Urothelium cell line (cell line): ENCODE data around the gene IFNA14.
"Not testable (repeated sequence)": the region's sequence is repeated elsewhere in the genome, so short reads cannot be mapped to it uniquely, and the experiment has no call there.

Experiments used
- DNase-seq: peaks from one replicate; pipeline ENCODE4 v3.0.0; 2011; ENCODE audit warnings: low spot score, mixed read lengths
- FAIRE-seq: peaks from 2 replicates; lab custom pipeline; 2011; peaks lifted over from hg19 to GRCh38; lab: Jason Lieb, UNC

IFNA14 gene

DNA sequence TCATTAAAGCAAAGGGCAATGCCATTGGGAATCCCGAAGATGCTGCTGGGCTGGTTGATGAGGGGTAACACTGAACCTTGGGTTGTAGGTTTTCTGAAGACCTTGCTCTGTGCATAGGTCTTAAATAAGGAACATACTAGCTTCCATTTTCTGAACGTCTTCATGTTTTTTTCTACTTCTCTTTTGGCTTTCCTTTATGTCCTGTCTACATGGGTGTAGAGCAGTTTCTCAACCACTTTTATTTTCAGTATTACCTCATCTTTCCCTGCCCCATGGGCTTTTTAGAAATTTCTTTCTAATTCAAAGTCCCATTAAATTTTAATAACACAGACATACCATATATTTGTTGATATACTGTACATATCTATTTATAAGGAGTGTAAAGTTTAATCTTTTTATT lies at the start of gene IFNA14:
IFNA14 (minus strand) TSS at position 95 of the 400 bp plus-strand sequence; CDS start at position 25, 70 bp downstream.
- DNase-seq: no peak
- FAIRE-seq: no peak

DNA sequence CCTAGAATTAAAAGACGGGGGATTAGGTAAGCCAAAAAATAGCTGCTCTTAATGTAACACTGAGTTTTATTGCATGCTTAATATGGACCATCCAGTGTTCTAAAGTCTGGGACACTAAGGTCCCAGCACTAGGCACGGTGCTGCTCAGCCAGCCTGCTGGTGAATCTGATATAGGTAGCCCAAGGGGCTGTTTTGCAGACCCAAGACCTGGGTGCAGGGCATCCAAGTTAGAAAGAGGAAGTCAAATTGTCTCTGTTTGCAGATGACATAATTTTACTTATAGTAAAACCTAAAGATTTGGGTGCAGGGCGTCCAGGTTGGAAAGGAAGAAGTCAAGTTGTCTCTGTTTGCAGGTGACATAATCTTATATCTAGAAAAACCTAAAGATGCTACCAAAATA lies 47.5 kb upstream of the IFNA14 start:
- DNase-seq: no peak
- no peak for FAIRE-seq

GRCh38 chr9:21286659-21287058 lies 46.9 kb upstream of the IFNA14 start:
- DNase-seq: no peak
- no peak for FAIRE-seq

DNA sequence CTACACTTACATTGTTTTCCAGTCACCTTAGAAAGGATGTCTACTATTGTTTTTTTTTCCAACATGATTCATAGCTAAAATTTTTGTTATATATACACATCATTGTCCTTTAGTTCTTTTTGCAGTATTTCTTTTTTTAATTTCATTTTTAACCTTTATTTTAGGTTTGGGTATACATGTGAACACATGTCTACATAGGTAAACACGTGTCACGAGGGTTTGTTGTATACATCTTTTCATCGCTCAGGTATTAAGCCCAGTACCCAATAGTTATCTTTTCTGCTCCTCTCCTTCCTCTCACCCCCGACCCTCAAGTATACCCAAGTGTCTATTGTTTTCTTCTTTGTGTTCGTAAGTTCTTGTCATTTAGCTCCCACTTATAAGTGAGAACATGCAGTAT lies 46.3 kb upstream of the IFNA14 start:
- no peak for FAIRE-seq
- DNase-seq: no peak

GRCh38 chr9:21281275-21281674 lies 41.5 kb upstream of the IFNA14 start:
- FAIRE-seq: no peak
- no peak for DNase-seq

- no peak for FAIRE-seq
- no peak for DNase-seq
Observed at GRCh38 chr9:21268347-21268657, 28.5 kb upstream of the IFNA14 start.

- no peak for DNase-seq
- FAIRE-seq: no peak
Observed at GRCh38 chr9:21267485-21268346, 27.9 kb upstream of the IFNA14 start.

GRCh38 chr9:21266733-21267484 lies 27.1 kb upstream of the IFNA14 start:
- no peak for FAIRE-seq
- DNase-seq: no peak

DNA sequence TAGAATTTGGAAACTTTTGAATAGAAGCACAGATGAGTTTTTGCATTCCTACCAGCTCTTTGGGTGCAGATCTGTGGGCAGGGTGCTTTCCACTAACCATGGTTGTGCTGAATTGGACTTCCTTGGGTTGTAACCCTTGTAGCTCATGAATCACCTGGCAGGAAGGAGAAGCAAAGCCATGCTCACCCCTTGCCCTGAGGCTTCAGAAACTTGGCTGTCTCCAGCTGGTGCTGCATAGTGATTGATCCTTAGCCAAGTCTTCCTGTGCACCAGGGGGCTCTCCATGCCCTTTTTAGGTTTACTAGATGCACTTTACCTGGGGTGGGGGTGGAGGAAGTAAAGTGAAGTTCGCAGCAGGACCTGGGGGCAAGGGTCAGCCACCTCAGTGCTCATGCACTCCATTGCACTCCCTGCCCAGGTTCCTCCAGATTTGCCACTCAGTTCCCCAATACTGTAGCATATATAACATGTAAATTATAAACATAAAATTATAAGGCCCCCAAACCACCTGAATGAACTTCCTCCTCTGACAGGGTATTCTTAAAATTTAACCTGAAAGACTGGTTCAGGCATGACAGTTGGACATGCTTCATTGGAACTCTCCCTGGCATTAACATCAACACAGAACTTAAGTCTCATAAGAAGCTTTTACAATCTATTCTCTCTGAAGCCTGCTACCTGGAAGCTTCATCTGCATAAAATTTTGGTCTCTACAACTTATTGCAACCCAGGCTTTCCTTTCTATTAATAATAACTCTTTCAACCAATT lies 25.8 kb upstream of the IFNA14 start:
- FAIRE-seq (no peak), DNase-seq (no peak)

DNA sequence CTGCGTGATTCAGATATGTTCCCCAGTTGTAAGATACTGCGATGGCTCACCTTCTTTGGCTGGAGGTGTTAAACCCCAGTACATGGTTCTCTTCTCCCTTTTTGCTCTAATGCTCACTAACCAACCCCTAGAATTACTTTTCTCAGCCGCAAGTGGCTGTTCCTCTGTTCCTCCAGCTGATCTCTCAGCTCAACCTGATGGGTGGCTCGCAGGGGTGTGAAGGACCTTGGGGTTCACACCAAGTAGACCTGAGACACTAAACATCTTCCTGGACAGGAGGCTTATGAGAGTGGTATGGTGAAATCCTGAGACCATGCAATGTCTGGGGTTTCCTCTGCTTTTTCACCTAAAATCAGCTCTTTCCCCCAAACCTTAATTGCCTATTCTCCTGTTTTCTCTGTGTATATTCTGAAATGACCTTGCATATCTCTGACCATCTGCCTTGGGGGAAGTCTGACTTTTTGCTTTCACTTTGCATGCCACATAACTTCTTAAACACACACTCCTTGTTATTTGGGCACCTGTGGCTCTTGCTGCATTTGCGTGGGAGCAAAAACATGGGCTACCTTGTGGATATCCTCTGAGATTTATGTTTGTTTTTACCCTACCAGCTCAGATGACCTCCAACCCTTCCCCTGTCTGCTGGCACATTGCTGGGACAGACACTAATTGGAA lies 15.9 kb upstream of the IFNA14 start:
- FAIRE-seq (no peak), DNase-seq (no peak)

GRCh38 chr9:21252721-21253547 lies 13.1 kb upstream of the IFNA14 start:
- FAIRE-seq: no peak
- peak; percentile 33 for DNase-seq

DNA sequence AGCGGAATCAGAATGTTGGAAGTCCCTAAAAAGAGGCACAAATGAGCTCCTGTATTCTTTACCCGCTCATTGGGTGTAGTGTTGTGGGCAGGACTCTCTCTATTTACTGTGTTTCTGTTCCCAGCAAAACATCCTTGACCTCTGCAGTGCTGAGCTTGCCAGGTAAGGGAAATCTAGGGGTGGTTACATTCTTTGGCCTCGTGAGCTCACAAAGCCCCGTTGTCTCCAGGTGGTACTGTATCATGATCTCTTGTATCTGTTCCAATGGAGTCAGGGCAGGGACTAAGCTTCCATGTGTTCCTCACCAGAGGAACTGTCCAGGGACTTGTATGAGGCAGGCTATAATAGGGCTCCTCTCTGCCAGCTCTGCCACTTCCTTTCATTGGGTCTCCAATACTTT lies 11.8 kb upstream of the IFNA14 start:
- no peak for FAIRE-seq

GRCh38 chr9:21251190-21251589 lies 11.4 kb upstream of the IFNA14 start:
- DNase-seq (no peak), FAIRE-seq (no peak)

More for the DNA sequence above, 11.8 kb upstream of the IFNA14 start:
- DNase-seq: no peak

DNA sequence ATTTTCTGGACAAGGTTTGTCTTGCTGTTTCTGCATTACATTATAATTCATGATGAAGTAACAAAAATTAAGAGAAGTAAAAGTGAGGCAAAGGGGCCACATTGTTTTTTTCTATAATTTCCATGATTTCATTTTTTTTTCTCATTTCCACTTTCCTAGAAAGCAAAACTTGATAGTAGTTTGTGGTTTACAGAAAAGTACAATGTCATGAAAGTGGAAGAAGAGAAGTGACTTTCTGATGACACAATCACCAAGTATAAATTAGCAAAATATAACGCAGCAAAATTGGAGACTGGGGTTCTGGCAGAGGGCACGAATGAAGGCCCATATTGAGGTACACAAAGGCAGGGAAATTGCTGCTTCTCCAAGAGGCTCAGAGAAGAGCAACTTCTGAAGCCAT lies 5.0 kb upstream of the IFNA14 start:
- DNase-seq (no peak), FAIRE-seq (no peak)

GRCh38 chr9:21236360-21236714 lies 3.5 kb downstream of the IFNA14 start:
- not testable (repeated sequence) for DNase-seq, FAIRE-seq

DNA sequence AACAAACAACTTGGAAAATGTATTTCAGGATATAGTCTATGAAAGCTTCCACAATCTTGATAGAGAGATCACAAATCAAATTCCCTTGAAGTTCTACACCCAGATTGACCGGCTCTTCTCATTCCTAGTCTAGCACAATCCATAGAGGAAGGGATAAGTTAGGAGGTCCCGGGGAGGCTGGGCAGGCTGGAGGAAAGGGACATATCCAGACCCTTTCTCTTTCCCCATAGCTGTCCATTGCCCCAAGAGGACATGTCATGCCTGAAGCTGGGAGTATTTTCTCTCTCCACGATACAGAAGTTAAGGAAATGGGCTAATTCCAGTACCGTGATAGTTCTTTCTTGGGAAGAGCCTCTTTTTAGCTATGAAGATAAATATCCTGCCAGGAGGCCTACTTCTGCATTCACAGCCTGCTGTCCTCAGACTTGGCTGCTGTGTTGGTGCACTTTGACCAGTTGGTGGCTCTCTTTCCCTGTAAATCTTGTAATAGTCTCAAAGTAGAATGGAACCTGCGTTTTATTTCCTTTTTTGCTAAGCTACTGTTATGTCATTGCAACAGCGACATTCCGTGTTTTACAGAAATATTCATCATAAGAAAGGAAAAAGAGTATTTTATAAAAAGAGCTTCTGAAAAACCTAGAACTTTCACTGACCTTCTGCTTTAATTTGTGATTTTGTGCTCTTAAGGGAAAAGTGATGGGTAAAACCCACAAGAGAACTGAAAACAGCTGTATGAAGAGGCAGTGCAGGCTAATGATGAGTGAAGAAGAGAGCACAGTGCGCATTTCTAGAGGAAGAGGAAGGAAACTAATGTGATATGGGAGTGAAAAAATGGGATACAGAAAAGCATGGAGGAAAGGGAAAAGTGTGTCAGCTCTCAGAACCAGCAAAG lies 4.1 kb downstream of the IFNA14 start:
- peak; percentile 20 for DNase-seq
- not testable (repeated sequence) for FAIRE-seq

DNA sequence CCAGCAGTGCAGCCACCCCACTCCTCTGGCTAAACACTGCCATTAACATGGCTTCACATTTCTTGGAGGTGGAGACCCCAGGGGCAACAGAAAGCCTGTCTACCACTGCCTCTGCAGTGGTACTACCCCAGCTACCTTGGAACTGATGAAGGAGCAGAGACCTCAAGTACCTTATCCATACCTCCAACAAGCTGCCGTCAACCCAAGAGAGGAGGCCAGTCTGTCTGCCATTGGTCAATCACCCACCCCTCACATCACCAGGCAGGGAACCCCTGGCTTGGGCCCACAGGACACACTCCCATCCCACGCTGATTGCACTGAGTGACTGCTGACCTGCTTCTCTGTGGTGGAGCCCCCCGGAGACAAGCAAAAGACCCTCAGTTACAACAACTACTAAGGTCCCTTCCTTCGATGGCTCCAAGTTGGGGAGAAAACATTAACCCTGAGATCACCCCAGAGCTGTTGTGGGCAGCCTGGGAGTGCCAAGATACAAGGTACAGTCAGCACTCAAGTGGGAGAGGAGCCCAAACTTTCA lies 5.6 kb downstream of the IFNA14 start:
- no peak for FAIRE-seq
- DNase-seq: no peak

GRCh38 chr9:21233258-21233657 lies 6.5 kb downstream of the IFNA14 start:
- no peak for FAIRE-seq
- no peak for DNase-seq

GRCh38 chr9:21228122-21228521 lies 11.7 kb downstream of the IFNA14 start, which contains the start of gene IFNA17:
IFNA17 (minus strand) TSS chr9:21228222; CDS start chr9:21228173, 49 bp downstream.
- DNase-seq: no peak

More at GRCh38 chr9:21228122-21228521, 11.7 kb downstream of the IFNA14 start, which contains the start of gene IFNA17:
- no peak for FAIRE-seq
